SW480 (cell line): Measurements from ENCODE around the gene NFIX.

Experiments
- DNase-seq: peaks from one replicate; pipeline ENCODE4 v3.0.0-alpha.2; 2016; ENCODE audit warnings: low spot score

NFIX gene

DNA sequence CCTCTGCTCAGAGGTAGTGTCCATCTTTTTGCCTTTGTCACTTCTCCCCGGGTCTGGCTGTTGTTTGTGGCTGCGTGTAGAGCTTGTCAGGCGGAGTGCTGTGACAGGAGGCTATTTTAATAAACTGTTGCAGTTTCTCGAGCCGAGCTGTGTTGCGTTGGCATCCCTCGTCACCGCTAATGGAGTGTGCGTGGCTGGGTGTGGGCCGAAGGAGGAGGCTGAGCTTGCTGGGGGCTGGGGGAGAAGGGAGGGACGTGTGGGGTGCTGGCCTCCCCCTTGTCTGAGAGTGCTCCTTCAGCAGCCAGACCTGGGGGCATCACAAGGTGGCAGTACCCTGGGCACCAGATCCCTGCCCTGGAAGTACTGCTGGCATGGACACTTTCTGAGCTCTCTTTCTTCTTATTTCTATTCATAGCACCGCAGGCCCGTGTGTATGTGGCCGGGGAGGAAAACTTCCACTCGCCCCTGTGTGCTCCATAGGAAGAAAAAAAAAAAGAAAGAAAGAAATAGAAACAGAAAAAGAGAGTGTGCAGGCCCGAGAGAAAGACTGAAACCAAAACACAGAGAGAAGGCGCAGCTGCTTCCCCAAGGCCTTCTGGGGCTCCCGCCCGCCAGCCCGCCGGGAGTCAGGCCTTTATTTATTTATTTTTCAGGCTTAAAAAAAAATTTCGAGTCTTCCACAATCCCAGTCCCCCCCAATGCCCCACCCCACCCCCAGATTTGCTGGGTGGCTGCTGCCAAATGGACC is 27.0 kb downstream of the NFIX start:
- DNase-seq, result peak; percentile 25

DNA sequence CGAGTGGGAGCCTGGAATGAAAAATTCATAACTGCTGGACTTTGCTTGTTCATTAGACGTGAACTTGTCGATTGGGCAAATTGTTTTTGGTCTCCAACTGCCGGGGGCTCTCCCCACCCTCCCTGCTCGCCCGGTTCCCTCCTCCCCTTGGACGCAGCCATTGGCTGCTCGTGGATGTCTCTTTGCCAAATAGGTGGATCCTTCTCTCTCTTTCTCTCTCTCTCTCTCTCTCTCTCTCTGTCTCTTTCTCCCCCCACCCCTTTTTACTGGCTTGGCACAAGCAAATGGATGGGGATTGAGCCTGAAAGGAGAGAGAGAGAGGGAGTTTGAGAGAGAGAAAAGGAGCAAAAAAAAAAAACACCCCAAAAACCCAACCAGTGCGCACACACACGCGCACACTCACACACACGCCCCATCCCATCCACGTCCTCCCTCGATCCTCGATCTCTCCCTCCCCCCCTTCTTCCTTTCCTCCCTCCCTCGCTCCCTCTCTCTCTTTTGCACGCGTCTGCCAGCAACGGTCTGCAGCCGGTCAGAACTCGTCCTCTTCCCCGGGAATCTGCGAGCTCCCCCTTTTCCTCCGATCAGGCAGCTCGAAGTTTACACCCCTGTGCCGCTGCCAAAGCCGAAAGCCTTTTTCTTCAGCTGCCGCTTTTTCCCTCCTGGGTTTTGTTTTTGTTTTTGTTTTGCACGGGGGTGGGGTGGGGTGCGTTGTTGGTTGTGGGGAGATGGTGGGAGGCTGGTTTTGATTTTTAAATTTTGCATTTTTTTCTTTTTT is 27.8 kb downstream of the NFIX start:
- DNase-seq, result peak; percentile 56

DNA sequence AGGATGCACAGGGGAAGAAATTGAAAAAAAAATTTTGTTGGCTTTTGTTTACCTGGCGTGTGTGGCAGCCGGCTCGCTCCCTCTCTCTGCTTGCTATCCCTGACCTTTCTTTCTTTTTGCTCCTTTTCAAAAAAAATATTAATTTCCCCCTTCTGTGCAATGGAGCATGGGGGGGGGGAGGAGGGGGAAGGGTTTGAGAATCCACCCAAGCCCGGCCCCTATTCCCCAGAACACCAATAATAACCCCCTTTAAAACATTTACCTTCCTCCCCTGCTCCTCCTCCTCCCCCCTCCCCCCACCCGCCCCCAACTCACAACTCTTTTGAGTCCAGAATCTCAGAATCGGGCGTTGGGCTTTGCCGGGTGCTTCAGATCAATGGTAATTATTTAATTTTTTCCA is 28.4 kb downstream of the NFIX start:
- DNase-seq, result no peak

DNA sequence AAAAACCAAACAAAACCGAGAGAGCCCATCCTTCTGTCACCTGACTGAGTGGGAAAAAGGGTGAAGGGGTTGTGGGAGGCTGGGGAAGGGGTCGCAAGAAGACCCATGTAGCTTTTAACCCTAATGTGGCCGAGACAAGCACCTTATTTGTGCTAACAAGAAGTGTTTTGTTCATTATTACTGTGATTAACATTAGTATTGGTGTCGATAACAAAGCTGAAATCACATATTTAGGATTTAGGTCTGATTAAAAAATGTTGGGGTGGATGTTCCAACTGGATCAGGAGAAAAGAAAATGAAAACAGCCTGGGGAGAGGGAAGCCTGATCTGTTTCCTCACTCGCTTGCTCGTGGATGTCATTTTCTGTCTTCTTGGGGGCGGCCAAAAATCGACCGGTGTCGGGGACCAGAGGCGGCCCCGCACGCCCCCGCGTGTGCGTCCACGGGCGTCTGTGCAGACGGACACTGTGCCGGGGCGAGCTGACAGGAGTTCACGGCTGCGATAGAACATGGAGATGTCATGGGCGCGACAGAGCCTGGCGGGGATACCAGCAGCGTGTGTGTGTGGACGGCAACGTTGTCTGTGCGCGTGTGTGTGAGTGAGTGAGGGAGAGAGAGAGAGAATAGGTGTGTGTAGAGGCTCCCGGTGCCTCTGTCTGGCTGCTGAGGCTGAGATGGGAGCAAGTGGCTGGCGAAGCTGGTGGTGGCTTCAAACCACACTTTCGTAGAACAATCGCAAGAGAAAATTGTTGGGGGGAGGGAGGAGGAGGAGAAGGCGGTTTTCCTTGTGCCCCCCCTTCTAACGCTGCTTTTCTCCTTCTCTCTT is 29.1 kb downstream of the NFIX start:
- peak; percentile 16 for DNase-seq

- DNase-seq, result no peak
Observed at GRCh38 chr19:13024951-13025697, 29.8 kb downstream of the NFIX start.

- peak; percentile 15 for DNase-seq
Observed at GRCh38 chr19:13025819-13026456, 30.7 kb downstream of the NFIX start.

DNA sequence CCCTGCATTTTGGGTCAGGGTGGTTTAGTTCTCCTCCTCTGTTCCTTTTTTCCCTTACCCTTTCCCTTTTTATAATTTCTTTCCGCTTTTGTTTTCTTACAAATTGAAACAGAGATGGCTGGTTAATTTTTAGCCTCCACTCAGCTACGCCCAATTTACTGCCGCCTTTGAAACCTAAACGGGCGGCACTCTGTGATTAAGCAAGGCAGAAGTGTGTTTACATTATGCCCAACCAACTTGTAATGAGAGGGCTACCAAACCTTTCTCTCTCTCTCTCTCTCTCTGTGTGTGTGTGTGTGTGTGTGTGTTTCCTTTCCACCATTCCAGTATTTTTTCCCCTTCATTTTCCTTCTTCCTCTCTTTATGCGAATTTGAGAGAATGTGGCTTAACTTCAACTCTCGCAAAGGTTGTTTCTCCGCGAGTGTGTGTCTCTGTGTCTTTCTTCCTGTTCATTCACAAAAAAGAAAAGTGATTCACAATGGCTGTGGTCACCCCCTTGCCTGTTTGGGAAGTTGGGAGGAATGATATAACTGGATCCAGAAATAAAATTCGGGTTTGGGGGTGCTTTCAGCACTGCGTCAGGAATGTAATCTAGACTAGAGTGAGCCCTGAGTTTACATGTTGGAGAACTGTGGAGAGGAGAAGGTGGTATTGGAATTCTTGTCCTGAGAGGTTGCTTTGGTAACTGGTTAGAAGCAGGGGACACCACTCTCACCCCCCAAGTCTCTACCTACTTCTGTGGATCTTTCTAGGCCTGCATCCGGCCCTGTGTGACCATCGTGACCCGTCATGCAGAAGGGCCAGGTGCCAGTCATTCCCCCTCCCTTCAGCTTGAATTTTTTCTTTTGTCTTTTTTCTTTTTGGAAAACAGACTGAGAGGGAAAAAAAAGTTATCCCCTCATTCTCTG is 31.4 kb downstream of the NFIX start:
- DNase-seq, result peak; percentile 93

- no peak for DNase-seq
Observed at GRCh38 chr19:13027557-13027956, 32.3 kb downstream of the NFIX start.

- no peak for DNase-seq
Observed at GRCh38 chr19:13028027-13028426, 32.8 kb downstream of the NFIX start.

DNA sequence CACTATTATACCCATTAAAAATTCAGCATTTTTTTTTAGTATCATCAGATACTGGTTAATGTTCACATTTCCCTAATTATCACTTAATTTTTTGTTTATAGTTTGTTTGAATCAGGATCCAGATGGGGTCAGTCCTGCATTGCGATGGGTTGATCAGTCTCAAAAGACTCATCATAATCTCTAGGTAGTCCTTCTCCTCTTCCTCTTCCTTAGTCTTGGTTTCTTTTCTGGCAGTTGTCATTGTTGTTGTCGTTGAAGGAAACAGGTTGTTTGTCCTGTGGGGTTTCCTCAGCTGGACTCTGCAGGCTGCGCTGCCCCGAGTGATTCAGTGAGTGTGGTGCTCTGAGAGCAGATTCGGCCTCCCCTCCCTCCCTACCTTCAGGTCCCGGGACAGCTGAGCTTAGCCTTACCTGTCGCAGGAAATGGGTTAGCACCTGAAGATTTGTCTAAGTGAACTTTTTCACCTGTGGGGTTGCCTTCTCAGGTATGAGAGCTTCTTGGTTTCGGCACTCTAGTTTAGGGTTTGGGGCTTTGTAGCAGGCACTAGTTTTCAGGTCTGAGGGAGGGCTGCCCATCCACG is 34.1 kb downstream of the NFIX start:
- no peak for DNase-seq

GRCh38 chr19:13029893-13030292 is 34.6 kb downstream of the NFIX start:
- peak; percentile 21 for DNase-seq

GRCh38 chr19:13031917-13032623 is 36.8 kb downstream of the NFIX start:
- peak; percentile 72 for DNase-seq

DNA sequence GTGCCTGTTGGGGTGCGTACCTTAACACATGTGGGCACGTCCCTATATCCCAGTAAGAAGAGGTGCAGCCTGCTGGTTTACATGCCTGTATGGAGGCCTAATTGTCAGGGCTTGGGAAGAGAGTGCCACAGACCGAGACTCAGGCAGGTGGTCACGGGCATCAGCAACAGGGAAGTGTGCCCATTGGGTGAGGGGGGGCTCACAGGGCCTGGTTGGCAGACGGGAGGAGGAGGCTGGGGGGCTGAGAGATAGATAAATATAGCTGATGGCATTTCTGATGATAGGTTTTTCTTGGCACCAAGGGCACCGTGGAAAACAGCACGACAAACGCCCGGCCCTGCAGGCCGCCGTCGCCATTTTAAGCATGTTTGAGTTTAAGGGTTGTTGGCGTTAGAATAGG is 37.6 kb downstream of the NFIX start:
- DNase-seq, result no peak

- DNase-seq, result peak; percentile 21
Observed at GRCh38 chr19:13033244-13033643, 38.0 kb downstream of the NFIX start.

GRCh38 chr19:13033819-13034611 is 38.7 kb downstream of the NFIX start:
- peak; percentile 59 for DNase-seq

DNA sequence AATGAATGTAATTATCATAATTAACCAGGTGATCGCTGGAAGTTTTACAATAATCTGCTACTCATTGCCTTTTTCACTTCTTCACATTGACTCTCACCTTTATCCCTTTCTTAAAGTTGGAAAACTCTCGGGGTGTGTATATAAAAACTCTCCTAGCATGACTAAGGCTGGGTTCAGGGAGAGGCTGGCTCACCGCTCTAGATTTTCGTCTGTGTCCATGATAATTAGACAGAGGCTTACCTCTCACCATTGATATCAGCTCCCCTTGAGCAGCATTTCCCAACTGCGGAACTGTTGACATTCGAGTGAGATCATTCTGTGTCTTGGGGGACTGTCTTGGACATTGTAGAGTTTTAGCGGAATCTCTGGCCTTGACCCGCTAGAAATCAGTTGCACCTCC is 39.4 kb downstream of the NFIX start:
- DNase-seq, result no peak

- DNase-seq, result no peak
Observed at GRCh38 chr19:13035820-13036365, 40.6 kb downstream of the NFIX start.

GRCh38 chr19:13036366-13036976 is 41.2 kb downstream of the NFIX start:
- DNase-seq, result peak; percentile 93
